ENCODE measurements around the gene ENPEP.

ENPEP gene

DNA sequence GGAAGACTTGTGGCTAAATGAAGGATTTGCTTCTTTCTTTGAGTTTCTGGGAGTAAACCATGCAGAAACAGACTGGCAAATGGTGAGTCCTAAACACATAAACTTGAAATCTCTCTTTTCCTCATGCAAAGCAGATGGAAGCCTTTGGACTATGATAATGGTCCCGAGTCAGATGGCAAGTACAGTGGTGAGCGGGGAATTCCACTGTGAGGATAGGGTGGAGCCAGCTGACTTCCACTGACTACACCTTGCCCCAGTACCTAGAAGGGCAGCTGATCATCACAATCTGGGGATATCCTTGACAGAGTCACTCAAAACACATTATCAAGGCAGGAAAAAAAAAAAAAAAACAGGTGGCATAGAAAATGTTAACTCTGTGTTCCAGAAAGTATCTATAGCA is 34.3 kb downstream of the ENPEP start:
- Mint-ChIP-seq H3K4me3 (no peak overlapping the region), H3K27me3 (ENCODE audit: low read depth, poor library complexity) (no peaks in the 10 kb centered on the region), H3K36me3 (ENCODE audit: low read depth) (no peaks in the 10 kb centered on the region), H3K9me3 (no peaks in the 10 kb centered on the region), H3K4me1 (no peaks in the 10 kb centered on the region), H3K27ac (peak overlapping the region; percentile 30)
- DNase-seq: no peak
- TF ChIP-seq, protein P1, sequence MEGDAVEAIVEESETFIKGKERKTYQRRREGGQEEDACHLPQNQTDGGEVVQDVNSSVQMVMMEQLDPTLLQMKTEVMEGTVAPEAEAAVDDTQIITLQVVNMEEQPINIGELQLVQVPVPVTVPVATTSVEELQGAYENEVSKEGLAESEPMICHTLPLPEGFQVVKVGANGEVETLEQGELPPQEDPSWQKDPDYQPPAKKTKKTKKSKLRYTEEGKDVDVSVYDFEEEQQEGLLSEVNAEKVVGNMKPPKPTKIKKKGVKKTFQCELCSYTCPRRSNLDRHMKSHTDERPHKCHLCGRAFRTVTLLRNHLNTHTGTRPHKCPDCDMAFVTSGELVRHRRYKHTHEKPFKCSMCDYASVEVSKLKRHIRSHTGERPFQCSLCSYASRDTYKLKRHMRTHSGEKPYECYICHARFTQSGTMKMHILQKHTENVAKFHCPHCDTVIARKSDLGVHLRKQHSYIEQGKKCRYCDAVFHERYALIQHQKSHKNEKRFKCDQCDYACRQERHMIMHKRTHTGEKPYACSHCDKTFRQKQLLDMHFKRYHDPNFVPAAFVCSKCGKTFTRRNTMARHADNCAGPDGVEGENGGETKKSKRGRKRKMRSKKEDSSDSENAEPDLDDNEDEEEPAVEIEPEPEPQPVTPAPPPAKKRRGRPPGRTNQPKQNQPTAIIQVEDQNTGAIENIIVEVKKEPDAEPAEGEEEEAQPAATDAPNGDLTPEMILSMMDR (IDR thresholded peaks at IDR 0.05): no peak

- H3K27ac Mint-ChIP-seq: no peak overlapping the region
- H3K9me3 Mint-ChIP-seq: no peaks in the 10 kb centered on the region
- peak; percentile 10 for DNase-seq
- no peaks in the 10 kb centered on the region for H3K36me3 Mint-ChIP-seq (ENCODE audit: low read depth)
- TF ChIP-seq, protein P1 (IDR thresholded peaks at IDR 0.05): peak; percentile 75
- no peak overlapping the region for H3K4me3 Mint-ChIP-seq
- H3K27me3 Mint-ChIP-seq (ENCODE audit: low read depth, poor library complexity): no peaks in the 10 kb centered on the region
- H3K4me1 Mint-ChIP-seq: no peaks in the 10 kb centered on the region
These were observed 35.1 kb downstream of the ENPEP start for GRCh38 chr4:110510955-110511544.

DNA sequence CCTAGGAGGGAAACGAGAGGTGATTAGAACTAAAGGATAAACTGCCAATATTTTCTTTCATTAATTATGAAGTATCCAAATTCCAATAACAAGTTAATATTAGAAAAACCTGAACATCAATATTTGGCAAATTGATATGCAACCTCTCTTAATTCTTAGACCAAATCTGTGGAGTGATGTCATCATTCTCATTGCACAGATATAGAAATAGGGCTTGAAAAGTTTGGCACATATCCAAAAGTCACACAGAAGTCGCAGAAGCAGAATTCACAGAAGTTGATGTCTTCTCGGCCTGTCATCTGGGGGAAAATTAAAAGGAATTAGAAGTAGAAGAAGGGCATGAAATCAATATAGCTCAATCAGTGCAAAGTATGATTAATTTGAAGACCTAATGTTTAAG is 36.9 kb downstream of the ENPEP start:
- no peak overlapping the region for H3K27ac Mint-ChIP-seq
- H3K4me1 Mint-ChIP-seq: no peaks in the 10 kb centered on the region
- TF ChIP-seq, protein P1 (IDR thresholded peaks at IDR 0.05): no peak
- no peaks in the 10 kb centered on the region for H3K27me3 Mint-ChIP-seq (ENCODE audit: low read depth, poor library complexity)
- H3K4me3 Mint-ChIP-seq: no peak overlapping the region
- no peaks in the 10 kb centered on the region for H3K9me3 Mint-ChIP-seq
- H3K36me3 Mint-ChIP-seq (ENCODE audit: low read depth): no peaks in the 10 kb centered on the region
- no peak for DNase-seq

- Mint-ChIP-seq H3K27ac (no peak overlapping the region), H3K36me3 (ENCODE audit: low read depth) (no peaks in the 10 kb centered on the region), H3K4me1 (no peaks in the 10 kb centered on the region), H3K9me3 (no peaks in the 10 kb centered on the region), H3K27me3 (ENCODE audit: low read depth, poor library complexity) (no peaks in the 10 kb centered on the region), H3K4me3 (no peak overlapping the region)
- DNase-seq: no peak
- TF ChIP-seq, protein P1 (IDR thresholded peaks at IDR 0.05): peak; percentile 76
These were observed 39.0 kb downstream of the ENPEP start for GRCh38 chr4:110514889-110515479.

GRCh38 chr4:110515676-110516075 is 39.7 kb downstream of the ENPEP start:
- TF ChIP-seq, protein P1 (IDR thresholded peaks at IDR 0.05): no peak
- Mint-ChIP-seq H3K27me3 (ENCODE audit: low read depth, poor library complexity) (no peaks in the 10 kb centered on the region), H3K4me3 (no peak overlapping the region), H3K36me3 (ENCODE audit: low read depth) (no peaks in the 10 kb centered on the region), H3K27ac (no peak overlapping the region), H3K4me1 (no peaks in the 10 kb centered on the region), H3K9me3 (no peaks in the 10 kb centered on the region)
- DNase-seq: no peak
